ENCODE measurements around the gene LGALS7. TPM values are rescaled to one million over a fixed set of nuclear protein-coding genes. Genes with fewer than 3 reads are reported as not detected.

Gene LGALS7
- total RNA-seq, 3 donors from 2014 or later = not detected

GRCh38 chr19:38742296-38742695 lies 31.0 kb downstream of the LGALS7 start:
- intact Hi-C loops (cut with DNase I, micrococcal nuclease) = no loop called here
- Histone ChIP-seq H3K4me3 (no peak overlapping the region), H3K4me1 (ENCODE audit: low read depth) (no peaks in the 10 kb centered on the region), H3K36me3 (ENCODE audit: low read depth) (no peaks in the 10 kb centered on the region), H3K9me3 (no peaks in the 10 kb centered on the region)
- ATAC-seq (no peak), DNase-seq (no peak)
- no peak for TF ChIP-seq CTCF (IDR thresholded peaks at IDR 0.05)

- no peak for TF ChIP-seq CTCF (IDR thresholded peaks at IDR 0.05)
- no peak for DNase-seq
- no peak for ATAC-seq
- Histone ChIP-seq H3K36me3 (ENCODE audit: low read depth) (no peaks in the 10 kb centered on the region), H3K4me3 (no peak overlapping the region), H3K9me3 (no peaks in the 10 kb centered on the region), H3K4me1 (ENCODE audit: low read depth) (no peaks in the 10 kb centered on the region)
- intact Hi-C loops (cut with DNase I, micrococcal nuclease) = no loop called here
Measured at GRCh38 chr19:38741670-38742069, 31.6 kb downstream of the LGALS7 start.

GRCh38 chr19:38740932-38741331 lies 32.4 kb downstream of the LGALS7 start:
- intact Hi-C loops (cut with DNase I, micrococcal nuclease) = no loop called here
- no peak for TF ChIP-seq CTCF (IDR thresholded peaks at IDR 0.05)
- H3K36me3 ChIP-seq (ENCODE audit: low read depth) = no peaks in the 10 kb centered on the region
- DNase-seq = no peak
- H3K9me3 ChIP-seq = no peaks in the 10 kb centered on the region
- no peaks in the 10 kb centered on the region for H3K4me1 ChIP-seq (ENCODE audit: low read depth)
- no peak overlapping the region for H3K4me3 ChIP-seq
- no peak for ATAC-seq

- intact Hi-C loops (cut with DNase I, micrococcal nuclease) = no loop called here
- H3K9me3 ChIP-seq = no peaks in the 10 kb centered on the region
- DNase-seq = no peak
- H3K4me1 ChIP-seq (ENCODE audit: low read depth) = no peaks in the 10 kb centered on the region
- TF ChIP-seq CTCF (IDR thresholded peaks at IDR 0.05) = no peak
- H3K4me3 ChIP-seq = no peak overlapping the region
- no peaks in the 10 kb centered on the region for H3K36me3 ChIP-seq (ENCODE audit: low read depth)
- ATAC-seq = no peak
Measured at GRCh38 chr19:38740257-38740592, 33.1 kb downstream of the LGALS7 start.

GRCh38 chr19:38739440-38740256 lies 33.7 kb downstream of the LGALS7 start:
- intact Hi-C loops (cut with DNase I, micrococcal nuclease) = no loop called here
- Histone ChIP-seq H3K9me3 (no peaks in the 10 kb centered on the region), H3K4me1 (ENCODE audit: low read depth) (peaks cover 1% of the 10 kb centered on the region), H3K4me3 (no peak overlapping the region), H3K36me3 (ENCODE audit: low read depth) (no peaks in the 10 kb centered on the region)
- TF ChIP-seq CTCF (IDR thresholded peaks at IDR 0.05) = no peak
- ATAC-seq (no peak), DNase-seq (no peak)

Measured in mucosa of descending colon (tissue), 3 donors.